Cardiac fibroblast (primary cell): ENCODE measurements around the gene PTPRQ.

ENCODE experiments used
- DNase-seq, 2 donors: peaks; one replicate each; pipeline versions ENCODE4 v3.0.0 to v3.0.0-alpha.2; 2010; ENCODE audit warnings: low read depth in 2 of 2
- H3K4me3 ChIP-seq, 2 donors: replicated peaks in 1 of 2; 1 replicate in 1 of 2; 2 replicates in 1 of 2; pipeline ENCODE4 v1.5.1; 2011; ENCODE audit warnings: low read depth in 2 of 2, low read length in 2 of 2, mild to moderate bottlenecking in 2 of 2, moderate library complexity in 1 of 2
- CTCF ChIP-seq: IDR thresholded peaks from one replicate; pipeline ENCODE4 v1.5.1; 2011; ENCODE audit warnings: low read depth, mild to moderate bottlenecking, low read length, inconsistent platforms

The PTPRQ gene

DNA sequence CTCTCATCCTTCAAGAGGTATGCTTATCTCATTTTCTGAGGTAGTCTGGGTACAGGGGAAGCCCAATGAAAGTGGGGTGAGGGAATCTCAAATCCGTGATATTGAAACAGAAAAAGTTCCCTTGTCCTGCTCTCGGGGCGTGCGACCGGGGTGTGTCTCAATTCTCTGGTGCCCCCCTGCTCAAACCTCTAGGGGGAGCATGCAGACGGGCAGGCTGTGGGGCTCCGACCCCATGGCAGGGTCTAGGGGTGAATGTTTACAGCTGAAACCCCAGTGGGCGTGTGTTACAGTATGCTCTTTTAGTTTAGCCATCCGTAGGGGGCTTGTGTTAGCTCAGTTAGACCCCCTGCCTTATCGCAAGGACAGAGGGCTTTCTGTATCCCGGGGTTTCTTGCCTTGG is 68.7 kb downstream of the PTPRQ start:
- no peak for DNase-seq
- H3K4me3 ChIP-seq = no peak overlapping the region
- no peak for TF ChIP-seq CTCF

DNA sequence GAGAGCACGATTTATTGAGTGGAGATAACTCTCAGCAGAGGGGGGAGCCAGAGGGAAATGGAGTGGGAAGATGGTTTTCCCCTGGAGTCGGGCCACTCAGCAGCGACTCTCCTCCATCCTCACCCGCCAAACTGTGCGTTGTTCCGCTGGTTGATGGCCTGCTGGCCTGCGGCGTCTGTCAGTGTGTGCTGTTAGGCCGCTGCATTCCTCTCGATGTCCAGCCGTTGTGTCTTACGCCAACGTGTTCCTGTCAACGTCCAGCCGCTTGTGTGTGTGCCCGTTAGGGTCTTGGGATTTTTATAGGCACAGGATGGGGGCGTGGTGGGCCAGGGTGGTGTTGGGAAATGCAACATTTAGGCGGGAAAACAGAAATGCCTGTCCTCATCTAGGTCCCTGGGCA is 69.2 kb downstream of the PTPRQ start:
- no peak for DNase-seq
- no peak overlapping the region for H3K4me3 ChIP-seq
- TF ChIP-seq CTCF = no peak

- no peak for DNase-seq
- no peak for TF ChIP-seq CTCF
- H3K4me3 ChIP-seq = no peak overlapping the region
Observed at GRCh38 chr12:80517655-80518054, 73.6 kb downstream of the PTPRQ start.

GRCh38 chr12:80531646-80532045 is 87.6 kb downstream of the PTPRQ start:
- H3K4me3 ChIP-seq = no peak overlapping the region
- DNase-seq = peak in 1 of 2 donors; percentile 43
- TF ChIP-seq CTCF = no peak

DNA sequence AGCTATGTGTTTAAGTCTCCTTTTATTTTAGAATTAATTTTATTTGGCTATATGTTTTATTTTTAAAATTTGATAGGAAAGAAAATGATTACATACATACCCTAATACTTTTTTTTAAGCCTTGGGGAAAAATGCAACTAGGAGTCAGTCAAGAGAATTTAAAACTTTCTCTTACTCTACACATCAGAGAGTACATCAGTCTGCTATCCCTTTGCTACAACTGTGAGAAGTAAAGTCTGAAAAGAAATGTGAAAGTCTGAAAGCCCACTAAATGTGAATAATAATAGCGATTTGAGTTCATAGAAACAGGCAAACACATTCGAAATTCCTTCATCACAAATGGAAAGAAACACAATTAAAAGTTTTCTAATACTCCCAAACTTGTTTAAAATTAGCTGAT is 95.0 kb downstream of the PTPRQ start:
- TF ChIP-seq CTCF = no peak
- no peak overlapping the region for H3K4me3 ChIP-seq

GRCh38 chr12:80549298-80549697 is 105.3 kb downstream of the PTPRQ start:
- no peak overlapping the region for H3K4me3 ChIP-seq
- no peak for DNase-seq
- TF ChIP-seq CTCF = no peak

More for the DNA sequence above, 95.0 kb downstream of the PTPRQ start:
- DNase-seq = no peak

DNA sequence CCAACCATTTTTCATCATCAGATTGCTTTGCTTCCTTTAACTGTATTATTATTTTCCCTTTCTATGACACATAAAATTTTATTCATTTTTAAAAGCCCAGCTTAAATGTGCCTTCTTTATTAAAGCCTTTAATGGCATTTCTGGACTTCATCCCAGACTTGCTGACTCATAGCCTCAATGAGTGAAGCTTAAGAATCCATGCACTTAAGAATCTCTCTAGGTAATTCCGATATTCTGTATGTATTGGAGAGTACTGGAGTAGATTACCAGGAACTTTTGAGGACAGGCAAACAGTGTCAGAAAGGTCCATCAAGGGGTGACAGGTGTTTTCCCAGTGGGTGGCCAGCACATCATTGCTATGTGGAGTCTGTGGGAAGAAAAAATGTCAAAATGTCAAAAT is 107.9 kb downstream of the PTPRQ start:
- peak; percentile 91 to 97 for DNase-seq
- no peak for TF ChIP-seq CTCF

More for the DNA sequence above, 107.9 kb downstream of the PTPRQ start:
- H3K4me3 ChIP-seq = no peak overlapping the region
